ENCODE measurements around the gene NR2F2. TPM values are rescaled to one million over a fixed set of nuclear protein-coding genes. Genes with fewer than 3 reads are reported as not detected.

Gene NR2F2
- total RNA-seq, 1 donor from 2014 or later: 19.1 TPM

- peak; percentile 66 for DNase-seq (ENCODE audit: low read depth)
- TF ChIP-seq CTCF (IDR thresholded peaks at IDR 0.05; ENCODE audit: insufficient read depth, low read length, poor library complexity, severe bottlenecking): peak; percentile 70
- H3K36me3 ChIP-seq (ENCODE audit: control insufficient read depth, insufficient read depth, low read length): peaks cover 2% of the 10 kb centered on the region
- H3K27me3 ChIP-seq (ENCODE audit: control insufficient read depth, insufficient read depth, low read length): no peaks in the 10 kb centered on the region
- H3K4me3 ChIP-seq (ENCODE audit: low read depth, low read length): peak overlapping the region; percentile 82
Measured at GRCh38 chr15:96327155-96327741, 3.3 kb upstream of the NR2F2 start.

GRCh38 chr15:96328181-96328876 lies 2.2 kb upstream of the NR2F2 start:
- no peaks in the 10 kb centered on the region for H3K27me3 ChIP-seq (ENCODE audit: control insufficient read depth, insufficient read depth, low read length)
- H3K36me3 ChIP-seq (ENCODE audit: control insufficient read depth, insufficient read depth, low read length): peaks cover 5% of the 10 kb centered on the region
- DNase-seq (ENCODE audit: low read depth): no peak
- peak overlapping the region; percentile 82 for H3K4me3 ChIP-seq (ENCODE audit: low read depth, low read length)
- TF ChIP-seq CTCF (IDR thresholded peaks at IDR 0.05; ENCODE audit: insufficient read depth, low read length, poor library complexity, severe bottlenecking): no peak

GRCh38 chr15:96328877-96329195 lies 1.7 kb upstream of the NR2F2 start:
- peak overlapping the region; percentile 82 for H3K4me3 ChIP-seq (ENCODE audit: low read depth, low read length)
- no peak for DNase-seq (ENCODE audit: low read depth)
- peaks cover 8% of the 10 kb centered on the region for H3K36me3 ChIP-seq (ENCODE audit: control insufficient read depth, insufficient read depth, low read length)
- H3K27me3 ChIP-seq (ENCODE audit: control insufficient read depth, insufficient read depth, low read length): no peaks in the 10 kb centered on the region
- TF ChIP-seq CTCF (IDR thresholded peaks at IDR 0.05; ENCODE audit: insufficient read depth, low read length, poor library complexity, severe bottlenecking): no peak

GRCh38 chr15:96329403-96329981 lies 1.0 kb upstream of the NR2F2 start:
- DNase-seq (ENCODE audit: low read depth): no peak
- Histone ChIP-seq H3K27me3 (ENCODE audit: control insufficient read depth, insufficient read depth, low read length) (no peaks in the 10 kb centered on the region), H3K36me3 (ENCODE audit: control insufficient read depth, insufficient read depth, low read length) (peaks cover 13% of the 10 kb centered on the region), H3K4me3 (ENCODE audit: low read depth, low read length) (peak overlapping the region; percentile 50)
- TF ChIP-seq CTCF (IDR thresholded peaks at IDR 0.05; ENCODE audit: insufficient read depth, low read length, poor library complexity, severe bottlenecking): no peak

GRCh38 chr15:96330064-96330449 lies 443 bp upstream of the NR2F2 start:
- Histone ChIP-seq H3K27me3 (ENCODE audit: control insufficient read depth, insufficient read depth, low read length) (no peaks in the 10 kb centered on the region), H3K4me3 (ENCODE audit: low read depth, low read length) (peak overlapping the region; percentile 50), H3K36me3 (ENCODE audit: control insufficient read depth, insufficient read depth, low read length) (peaks cover 13% of the 10 kb centered on the region)
- DNase-seq (ENCODE audit: low read depth): no peak
- TF ChIP-seq CTCF (IDR thresholded peaks at IDR 0.05; ENCODE audit: insufficient read depth, low read length, poor library complexity, severe bottlenecking): no peak
